CD4-positive, CD25-positive, alpha-beta regulatory T cell (primary cell): ENCODE results near the gene CFAP77. TPM values are rescaled to one million over a fixed set of nuclear protein-coding genes. Genes with fewer than 3 reads are reported as not detected.
A peak's percentile ranks its signal among the peaks of the same experiment; 100 is the strongest.

Experiments
- ATAC-seq, 2 donors: fragments of 150-1000 bp; cut with Tn5 transposase; one replicate each; pipeline ENCODE4 v1.10.0; 2021; ENCODE audit warnings: low read depth in 2 of 2, moderate number of reproducible peaks in 2 of 2, moderate library complexity in 1 of 2
- DNase-seq, 3 donors: peaks; one replicate each; pipeline versions ENCODE4 v3.0.0 to v3.0.0-alpha.2; 2012 to 2022; ENCODE audit warnings: mixed read lengths in 1 of 3
- H3K27ac ChIP-seq: one replicate; pipeline ENCODE4 v1.7.0; 2013; ENCODE audit warnings: mild to moderate bottlenecking, low read length; ENCODE audit not compliant: insufficient read depth, poor library complexity, severe bottlenecking
- H3K27me3 ChIP-seq: one replicate; pipeline ENCODE4 v1.7.0; 2013; ENCODE audit warnings: low read length; ENCODE audit not compliant: control insufficient read depth, insufficient read depth
- H3K36me3 ChIP-seq: one replicate; pipeline ENCODE4 v1.7.0; 2013; ENCODE audit warnings: mild to moderate bottlenecking, low read length, moderate library complexity; ENCODE audit not compliant: control insufficient read depth, insufficient read depth
- H3K4me1 ChIP-seq: 2 replicates; pipeline ENCODE4 v1.7.0; 2013; ENCODE audit warnings: mild to moderate bottlenecking, low read length; ENCODE audit not compliant: insufficient read depth, control insufficient read depth, poor library complexity, severe bottlenecking
- H3K4me3 ChIP-seq: one replicate; pipeline ENCODE4 v1.7.0; 2013; ENCODE audit warnings: low read depth, mild to moderate bottlenecking, low read length, moderate library complexity
- H3K9me3 ChIP-seq, 2 experiments: 1 replicate in 1 of 2; 2 replicates in 1 of 2; pipeline ENCODE4 v1.7.0; 2013; ENCODE audit warnings: low read length in 2 of 2, mild to moderate bottlenecking in 1 of 2, moderate library complexity in 1 of 2; ENCODE audit not compliant: control insufficient read depth in 2 of 2
- H3K27ac Mint-ChIP-seq, 3 donors: one replicate each; pipeline ENCODE4 v1.8.0; 2020 to 2022; ENCODE audit warnings: mild to moderate bottlenecking in 3 of 3, mixed read lengths in 3 of 3, moderate library complexity in 2 of 3
- H3K27me3 Mint-ChIP-seq: one replicate; pipeline ENCODE4 v1.8.0; 2022; ENCODE audit warnings: mild to moderate bottlenecking, mixed read lengths
- H3K36me3 Mint-ChIP-seq: one replicate; pipeline ENCODE4 v1.8.0; 2020; ENCODE audit warnings: mixed read lengths
- H3K4me1 Mint-ChIP-seq, 4 donors: one replicate each; pipeline ENCODE4 v1.8.0; 2020 to 2022; ENCODE audit warnings: mixed read lengths in 4 of 4, mild to moderate bottlenecking in 1 of 4
- H3K4me3 Mint-ChIP-seq, 4 donors: one replicate each; pipeline ENCODE4 v1.8.0; 2020 to 2022; ENCODE audit warnings: mild to moderate bottlenecking in 4 of 4, mixed read lengths in 4 of 4, moderate library complexity in 3 of 4
- H3K9me3 Mint-ChIP-seq, 7 donors: one replicate each; pipeline ENCODE4 v1.8.0; 2020 to 2022; ENCODE audit warnings: mixed read lengths in 7 of 7, mild to moderate bottlenecking in 3 of 7, moderate library complexity in 2 of 7
- polyA plus RNA-seq, 4 donors: library from polyadenylated mRNA; unstranded; fragments of 300-500 nt; fragmentation: Illumina TruSeq; gene quantifications; one replicate each; pipeline ENCODE4 v1.2.3, GENCODE V29; 2021
- total RNA-seq: library from RNA; stranded (reverse); gene quantifications from one replicate; pipeline ENCODE4 v1.2.3, GENCODE V29; 2022

CFAP77 gene
- total and polyA plus RNA-seq, 5 donors from 2014 or later = not detected

DNA sequence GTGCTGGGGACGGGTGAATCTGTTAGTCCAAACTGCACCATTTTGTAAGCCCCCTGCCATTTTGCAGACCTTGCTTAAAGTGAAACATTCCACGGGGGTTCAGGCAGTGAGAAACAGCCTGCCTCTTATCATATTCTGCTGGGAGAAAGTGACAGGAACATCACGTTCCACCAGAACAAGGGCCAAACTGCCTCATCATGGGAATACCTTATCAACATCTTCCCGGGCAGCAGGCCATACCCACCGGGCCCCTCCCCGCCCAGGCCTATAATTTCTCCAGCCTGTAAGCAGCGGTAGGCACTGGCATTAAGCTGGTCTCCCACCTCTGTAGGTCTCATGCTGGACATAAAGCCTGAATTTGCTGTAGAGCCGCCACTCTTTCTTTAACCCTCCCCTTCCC is 1.5 kb upstream of the CFAP77 start:
- peaks cover 25% of the 10 kb centered on the region for H3K27me3 ChIP-seq
- H3K36me3 ChIP-seq = no peaks in the 10 kb centered on the region
- Mint-ChIP-seq H3K4me1 (peaks cover 28 to 66% (median 46%) of the 10 kb centered on the region in 4 donors), H3K9me3 (no peaks in the 10 kb centered on the region), H3K27me3 (peaks cover 47% of the 10 kb centered on the region), H3K4me3 (peak overlapping the region in 2 of 4 donors; percentile 69 to 93), H3K36me3 (peaks cover 13% of the 10 kb centered on the region), H3K27ac (peak overlapping the region in 1 of 3 donors; percentile 38)
- H3K4me1 ChIP-seq = peaks cover 62% of the 10 kb centered on the region
- H3K4me3 ChIP-seq = no peak overlapping the region
- H3K9me3 ChIP-seq = no peaks in the 10 kb centered on the region
- ATAC-seq = no peak
- H3K27ac ChIP-seq = no peak overlapping the region
- DNase-seq = no peak

DNA sequence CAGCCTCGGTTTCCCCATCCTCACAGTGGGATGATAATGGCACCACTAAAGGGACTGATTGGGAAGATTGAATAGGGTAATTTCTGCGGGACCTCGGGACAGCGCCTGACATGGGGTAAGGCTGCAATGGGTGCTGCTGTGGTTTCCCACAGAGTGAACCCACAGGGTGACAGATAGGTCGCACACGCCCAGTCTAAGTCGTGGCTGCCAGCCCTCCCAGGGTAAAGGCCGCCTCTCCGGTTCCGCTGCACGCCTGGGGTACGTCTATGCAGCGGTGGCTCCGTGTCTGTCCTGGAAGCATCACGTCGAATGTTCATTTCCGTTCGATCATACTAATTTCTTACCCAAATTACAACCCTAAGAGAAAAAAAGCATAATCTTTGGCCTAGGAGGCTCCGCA is 631 bp downstream of the CFAP77 start:
- Mint-ChIP-seq H3K27ac (peak overlapping the region in 2 of 3 donors; percentile 18 to 47), H3K27me3 (peaks cover 69% of the 10 kb centered on the region), H3K36me3 (peaks cover 4% of the 10 kb centered on the region), H3K4me1 (peaks cover 13 to 45% (median 30%) of the 10 kb centered on the region in 4 donors), H3K9me3 (no peaks in the 10 kb centered on the region), H3K4me3 (peak overlapping the region; percentile 76 to 87 (median 80))
- Histone ChIP-seq H3K9me3 (no peaks in the 10 kb centered on the region), H3K27ac (no peak overlapping the region), H3K27me3 (peaks cover 38% of the 10 kb centered on the region), H3K4me1 (peaks cover 42% of the 10 kb centered on the region), H3K36me3 (no peaks in the 10 kb centered on the region), H3K4me3 (peak overlapping the region; percentile 69)
- peak in 1 of 2 donors; percentile 10 for ATAC-seq
- DNase-seq = peak in 2 of 3 donors; percentile 24 to 46

DNA sequence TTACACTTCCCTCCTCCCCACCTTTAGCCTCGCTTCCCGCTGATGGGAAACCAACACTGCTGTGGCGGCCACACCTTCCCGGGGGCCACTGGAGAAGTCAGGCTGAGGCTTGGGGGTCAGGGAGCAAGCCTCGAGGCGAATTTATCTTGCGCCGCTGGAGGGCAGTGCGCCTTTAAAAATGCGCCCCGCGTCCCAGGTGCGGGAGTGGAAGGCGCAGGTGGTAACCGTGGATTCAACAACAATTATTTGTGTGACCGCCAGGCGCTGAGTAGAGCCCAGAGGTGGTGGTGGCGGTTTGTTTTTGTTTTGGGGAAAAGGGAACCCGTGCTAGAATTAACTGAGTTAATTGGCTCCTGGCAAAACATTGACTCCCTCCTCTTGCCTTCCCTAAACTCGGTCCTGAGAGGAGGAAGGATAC is 1.1 kb downstream of the CFAP77 start:
- ATAC-seq = peak; percentile 38 to 44
- H3K4me3 ChIP-seq = peak overlapping the region; percentile 69
- Mint-ChIP-seq H3K9me3 (no peaks in the 10 kb centered on the region), H3K4me1 (peaks cover 10 to 41% (median 25%) of the 10 kb centered on the region in 4 donors), H3K36me3 (peaks cover 4% of the 10 kb centered on the region), H3K4me3 (peak overlapping the region; percentile 76 to 87 (median 80)), H3K27ac (peak overlapping the region in 1 of 3 donors; percentile 47), H3K27me3 (peaks cover 73% of the 10 kb centered on the region)
- H3K27me3 ChIP-seq = peaks cover 38% of the 10 kb centered on the region
- H3K27ac ChIP-seq = no peak overlapping the region
- DNase-seq = peak; percentile 52 to 78 (median 69)
- no peaks in the 10 kb centered on the region for H3K9me3 ChIP-seq
- H3K36me3 ChIP-seq = no peaks in the 10 kb centered on the region
- H3K4me1 ChIP-seq = peaks cover 37% of the 10 kb centered on the region

DNA sequence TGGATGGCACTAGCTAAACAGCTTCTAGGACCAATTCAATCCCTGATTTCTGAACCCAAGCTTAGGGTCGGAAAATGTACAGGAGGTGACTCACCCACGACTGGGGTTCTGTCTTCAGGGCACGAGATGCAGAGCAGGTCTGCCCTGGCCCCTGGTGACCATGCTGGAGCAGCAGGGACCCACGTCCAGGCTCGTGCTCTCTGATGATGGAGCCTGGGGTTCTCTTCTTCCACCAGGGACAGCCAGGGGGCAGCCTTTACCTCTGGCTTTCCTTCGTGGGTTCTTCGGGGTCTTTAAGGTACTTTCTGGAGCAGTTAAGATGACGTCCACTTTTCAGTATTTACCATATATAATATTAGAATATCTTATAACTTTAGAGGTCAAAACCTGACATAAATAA is 2.1 kb downstream of the CFAP77 start:
- peaks cover 32% of the 10 kb centered on the region for H3K4me1 ChIP-seq
- Mint-ChIP-seq H3K9me3 (no peaks in the 10 kb centered on the region), H3K27me3 (peaks cover 71% of the 10 kb centered on the region), H3K36me3 (no peaks in the 10 kb centered on the region), H3K27ac (no peak overlapping the region), H3K4me3 (peak overlapping the region in 2 of 4 donors; percentile 28 to 87), H3K4me1 (peaks cover 5 to 32% (median 20%) of the 10 kb centered on the region in 4 donors)
- peaks cover 38% of the 10 kb centered on the region for H3K27me3 ChIP-seq
- H3K27ac ChIP-seq = no peak overlapping the region
- ATAC-seq (no peak), DNase-seq (peak in 1 of 3 donors; percentile 22)
- no peak overlapping the region for H3K4me3 ChIP-seq
- no peaks in the 10 kb centered on the region for H3K36me3 ChIP-seq
- H3K9me3 ChIP-seq = no peaks in the 10 kb centered on the region

DNA sequence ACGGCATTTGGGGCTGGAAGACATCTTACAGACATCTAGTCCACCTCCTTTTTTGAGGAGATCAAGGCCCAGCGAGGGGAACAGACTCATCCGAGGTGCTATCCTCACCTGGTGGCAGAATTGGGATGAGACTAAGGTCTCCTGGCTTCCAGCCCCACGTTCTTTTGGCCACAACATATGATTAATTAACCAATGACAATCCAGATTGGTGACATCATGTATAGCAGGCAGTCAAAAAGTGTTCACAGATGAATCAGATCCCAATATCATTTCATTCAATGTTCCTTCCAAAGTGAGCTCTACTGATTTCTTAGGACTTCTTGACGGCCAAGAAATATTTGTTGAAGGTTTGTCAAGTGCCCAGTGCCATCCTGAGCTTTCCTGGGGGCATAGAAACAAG is 3.9 kb downstream of the CFAP77 start:
- Histone ChIP-seq H3K36me3 (no peaks in the 10 kb centered on the region), H3K9me3 (no peaks in the 10 kb centered on the region), H3K27ac (no peak overlapping the region), H3K27me3 (peaks cover 43% of the 10 kb centered on the region), H3K4me1 (peaks cover 29% of the 10 kb centered on the region), H3K4me3 (no peak overlapping the region)
- Mint-ChIP-seq H3K9me3 (no peaks in the 10 kb centered on the region), H3K27me3 (peaks cover 78% of the 10 kb centered on the region), H3K36me3 (no peaks in the 10 kb centered on the region), H3K4me1 (peaks cover 4 to 25% (median 17%) of the 10 kb centered on the region in 4 donors), H3K27ac (no peak overlapping the region), H3K4me3 (no peak overlapping the region)
- no peak for DNase-seq
- no peak for ATAC-seq

DNA sequence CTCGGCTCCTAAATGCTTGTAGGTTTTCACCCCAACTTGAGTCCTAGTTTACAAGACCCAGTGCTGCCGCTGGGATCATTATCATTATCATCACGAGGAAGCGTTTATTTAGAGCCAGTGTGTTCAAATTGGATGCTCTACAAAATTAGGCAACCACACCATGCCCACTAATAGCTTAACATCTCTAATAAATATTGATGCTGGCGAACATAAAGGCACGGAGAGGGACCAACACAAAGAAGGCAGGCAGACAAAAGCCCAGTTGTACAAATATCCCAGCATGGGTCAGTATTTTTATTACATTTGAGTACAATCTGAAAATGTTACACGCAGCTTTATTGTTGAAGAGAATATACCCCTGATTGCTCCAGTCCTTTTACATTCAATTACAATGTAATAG is 4.7 kb downstream of the CFAP77 start:
- Mint-ChIP-seq H3K27me3 (peaks cover 73% of the 10 kb centered on the region), H3K9me3 (no peaks in the 10 kb centered on the region), H3K4me3 (no peak overlapping the region), H3K4me1 (peaks cover 4 to 17% (median 13%) of the 10 kb centered on the region in 4 donors), H3K36me3 (no peaks in the 10 kb centered on the region), H3K27ac (no peak overlapping the region)
- Histone ChIP-seq H3K27me3 (peaks cover 36% of the 10 kb centered on the region), H3K9me3 (no peaks in the 10 kb centered on the region), H3K36me3 (no peaks in the 10 kb centered on the region), H3K27ac (no peak overlapping the region), H3K4me1 (peaks cover 26% of the 10 kb centered on the region), H3K4me3 (no peak overlapping the region)
- no peak for ATAC-seq
- no peak for DNase-seq

DNA sequence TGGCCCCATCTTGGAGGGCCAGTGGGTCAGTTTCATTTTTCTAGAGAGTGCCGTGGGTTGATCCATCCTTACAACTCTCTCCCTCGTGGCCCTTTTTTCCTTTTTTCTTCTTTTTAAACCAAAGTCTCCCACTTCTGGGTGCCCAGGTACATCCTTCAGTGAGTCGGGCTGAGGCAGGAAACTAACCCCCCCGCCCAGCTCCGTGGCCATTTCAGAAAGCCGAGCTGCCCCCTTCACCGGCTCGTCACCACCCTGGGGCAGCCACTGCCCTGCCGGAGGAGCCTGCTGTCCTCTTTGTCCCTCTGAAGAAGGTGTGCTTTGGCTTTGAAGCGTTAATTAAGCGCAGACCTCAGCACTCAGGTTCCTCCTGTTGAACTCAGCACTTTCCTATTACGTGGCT is 5.2 kb downstream of the CFAP77 start:
- peaks cover 21% of the 10 kb centered on the region for H3K4me1 ChIP-seq
- H3K4me3 ChIP-seq = no peak overlapping the region
- Mint-ChIP-seq H3K27me3 (peaks cover 73% of the 10 kb centered on the region), H3K27ac (no peak overlapping the region), H3K4me1 (peaks cover 4 to 17% (median 13%) of the 10 kb centered on the region in 4 donors), H3K36me3 (no peaks in the 10 kb centered on the region), H3K9me3 (no peaks in the 10 kb centered on the region), H3K4me3 (no peak overlapping the region)
- no peaks in the 10 kb centered on the region for H3K36me3 ChIP-seq
- DNase-seq (no peak), ATAC-seq (no peak)
- H3K27ac ChIP-seq = no peak overlapping the region
- H3K27me3 ChIP-seq = peaks cover 36% of the 10 kb centered on the region
- no peaks in the 10 kb centered on the region for H3K9me3 ChIP-seq

DNA sequence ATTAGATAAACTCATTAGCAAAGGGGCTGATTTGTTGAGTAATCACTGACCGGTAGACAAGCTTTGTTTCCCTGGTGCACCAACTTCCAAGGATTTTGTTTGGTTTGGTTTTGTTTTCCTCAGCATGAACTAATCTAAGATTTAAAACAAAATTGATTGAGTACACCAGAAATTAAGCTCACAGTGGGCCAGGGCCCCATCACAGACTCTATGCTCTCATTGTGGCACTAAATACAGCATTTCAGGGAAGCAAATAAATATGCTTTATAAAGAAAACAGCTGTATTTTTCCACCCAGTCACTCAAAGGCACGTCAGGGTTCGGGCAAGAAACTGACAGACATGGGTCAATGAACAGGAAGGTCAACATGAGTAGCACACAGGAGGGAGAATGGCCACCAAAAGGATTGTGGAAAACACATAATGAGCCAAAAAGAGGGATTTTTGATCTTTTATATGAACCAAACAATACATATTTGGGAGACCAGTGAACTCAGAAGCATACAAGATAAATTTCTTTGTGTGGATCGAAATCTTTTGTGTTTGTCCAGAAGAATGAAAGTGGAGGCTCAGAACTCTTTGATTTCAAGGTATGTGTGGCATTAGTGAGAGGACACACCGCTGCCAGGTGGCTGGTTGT is 8.8 kb downstream of the CFAP77 start:
- ATAC-seq (no peak), DNase-seq (no peak)
- Mint-ChIP-seq H3K9me3 (no peaks in the 10 kb centered on the region), H3K4me3 (no peak overlapping the region), H3K27me3 (peaks cover 45% of the 10 kb centered on the region), H3K4me1 (no peaks in the 10 kb centered on the region), H3K36me3 (no peaks in the 10 kb centered on the region), H3K27ac (no peak overlapping the region)
- H3K4me3 ChIP-seq = no peak overlapping the region
- H3K27ac ChIP-seq = no peak overlapping the region
- H3K36me3 ChIP-seq = no peaks in the 10 kb centered on the region
- H3K4me1 ChIP-seq = no peaks in the 10 kb centered on the region
- no peaks in the 10 kb centered on the region for H3K9me3 ChIP-seq
- H3K27me3 ChIP-seq = peaks cover 15% of the 10 kb centered on the region
